Right ventricle myocardium superior (tissue), 1 donor: Measurements from ENCODE around the gene CALML3. TPM values are rescaled to one million over a fixed set of nuclear protein-coding genes. Genes with fewer than 3 reads are reported as not detected.

Experiments
- ATAC-seq: fragments of 200-7000 bp; cut with Tn5 transposase; one replicate; pipeline ENCODE4 v1.9.1; 2020; ENCODE audit warnings: mild to moderate bottlenecking; ENCODE audit not compliant: poor library complexity
- DNase-seq: peaks from one replicate; pipeline ENCODE4 v3.0.0-alpha.2; 2020
- intact Hi-C: fragments of 100-400 bp; cut with DNase I; formaldehyde crosslinking; loops from one replicate; pipeline ENCODE4 v1.11.2; 2022
- total RNA-seq: library from RNA; stranded (reverse); fragmentation: NEBNext Ultra II Directional; extraction: Animal tissue kit (Norgen Biotek cat#: 25700); gene quantifications from one replicate; pipeline ENCODE4 v1.2.1, GENCODE V29; 2021
- donor health status: DM: no; HTN: yes; CAD: no; lungs with severe emphysema.

CALML3 gene
- total RNA-seq, 1 donor from 2014 or later, result not detected

- no peak for ATAC-seq
- DNase-seq, result no peak
- intact Hi-C loops, result no loop called here
Measured at GRCh38 chr10:5490032-5490431, 34.7 kb upstream of the CALML3 start.

- ATAC-seq, result no peak
Measured at GRCh38 chr10:5490698-5491464, 33.9 kb upstream of the CALML3 start.

GRCh38 chr10:5491477-5491876 is 33.3 kb upstream of the CALML3 start:
- ATAC-seq, result no peak
- intact Hi-C loops, result no loop called here

More at GRCh38 chr10:5490698-5491464, 33.9 kb upstream of the CALML3 start:
- DNase-seq, result no peak
- intact Hi-C loops, result no loop called here

GRCh38 chr10:5492322-5492855 is 32.4 kb upstream of the CALML3 start:
- no peak for ATAC-seq

More at GRCh38 chr10:5491477-5491876, 33.3 kb upstream of the CALML3 start:
- DNase-seq, result no peak

GRCh38 chr10:5492929-5493576 is 31.7 kb upstream of the CALML3 start:
- intact Hi-C loops, result no loop called here
- ATAC-seq (no peak), DNase-seq (no peak)

More at GRCh38 chr10:5492322-5492855, 32.4 kb upstream of the CALML3 start:
- no peak for DNase-seq
- intact Hi-C loops, result no loop called here

GRCh38 chr10:5493691-5494090 is 31.1 kb upstream of the CALML3 start:
- intact Hi-C loops, result no loop called here
- ATAC-seq (no peak), DNase-seq (no peak)

GRCh38 chr10:5494611-5495010 is 30.1 kb upstream of the CALML3 start:
- intact Hi-C loops, result no loop called here
- ATAC-seq, result no peak
- no peak for DNase-seq

GRCh38 chr10:5496261-5497250 is 28.2 kb upstream of the CALML3 start:
- intact Hi-C loops, result no loop called here
- no peak for DNase-seq

GRCh38 chr10:5497289-5497688 is 27.5 kb upstream of the CALML3 start:
- intact Hi-C loops, result no loop called here

More at GRCh38 chr10:5496261-5497250, 28.2 kb upstream of the CALML3 start:
- ATAC-seq, result no peak

GRCh38 chr10:5497948-5498730 is 26.6 kb upstream of the CALML3 start:
- DNase-seq (no peak), ATAC-seq (no peak)
- intact Hi-C loops, result no loop called here

More at GRCh38 chr10:5497289-5497688, 27.5 kb upstream of the CALML3 start:
- ATAC-seq (no peak), DNase-seq (no peak)

- ATAC-seq (no peak), DNase-seq (no peak)
- intact Hi-C loops, result no loop called here
Measured at GRCh38 chr10:5498791-5499492, 25.8 kb upstream of the CALML3 start.

GRCh38 chr10:5499493-5500140 is 25.1 kb upstream of the CALML3 start, which contains the start of gene CALML5:
Gene CALML5 (minus strand): TSS chr10:5499570. CDS start chr10:5499438, 132 bp downstream.
- DNase-seq (no peak), ATAC-seq (no peak)
- intact Hi-C loops, result no loop called here

GRCh38 chr10:5500162-5500670 is 24.5 kb upstream of the CALML3 start:
- DNase-seq, result no peak
- intact Hi-C loops, result no loop called here

GRCh38 chr10:5500910-5501309 is 23.9 kb upstream of the CALML3 start:
- DNase-seq (no peak), ATAC-seq (no peak)
- intact Hi-C loops, result no loop called here

More at GRCh38 chr10:5500162-5500670, 24.5 kb upstream of the CALML3 start:
- no peak for ATAC-seq

- intact Hi-C loops, result no loop called here
- DNase-seq (no peak), ATAC-seq (no peak)
Measured at GRCh38 chr10:5502061-5502521, 22.7 kb upstream of the CALML3 start.
